ENCODE results near the gene KLHDC7B.

Gene KLHDC7B

DNA sequence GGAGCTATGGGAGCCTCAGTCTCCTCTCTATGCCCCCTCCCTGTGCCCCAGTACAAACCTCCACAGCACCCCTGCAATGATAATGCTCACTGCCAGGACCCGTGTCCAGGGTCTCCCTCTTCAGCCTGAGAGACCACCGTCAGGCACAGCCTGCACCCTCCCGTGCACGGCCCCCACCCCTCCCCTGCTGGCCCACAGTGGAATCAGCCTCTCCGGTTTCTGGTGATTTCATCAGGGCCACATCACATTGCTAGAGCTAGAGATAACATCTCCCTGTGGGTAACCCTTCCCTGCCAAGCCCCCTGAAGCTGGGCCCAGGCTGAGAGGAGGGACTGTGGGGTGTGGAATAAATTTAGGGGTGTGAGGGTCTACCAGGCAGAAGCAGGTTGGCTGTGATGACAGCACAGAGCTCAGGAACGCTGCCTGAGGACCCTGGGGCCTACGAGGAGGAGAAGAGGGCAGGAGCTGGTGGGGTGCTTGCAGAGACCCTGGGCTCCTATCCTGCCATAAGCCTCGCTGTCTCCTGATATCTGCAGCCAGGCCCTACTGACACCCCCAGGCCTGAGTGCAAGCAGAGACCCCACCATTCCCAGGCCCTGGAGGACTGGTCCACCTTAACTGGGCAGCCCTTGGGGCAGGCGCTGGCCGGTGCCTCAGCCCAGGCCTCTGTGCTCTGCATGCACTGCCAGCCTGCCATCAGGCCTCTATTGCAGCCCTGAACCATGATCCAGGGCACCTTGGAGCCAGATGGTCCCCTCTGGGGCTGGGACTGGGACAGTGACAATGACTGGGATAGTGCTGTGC, at the start of gene KLHDC7B:
Gene KLHDC7B, plus strand, starts transcription at position 378 of the 804 bp plus-strand sequence. Its CDS starts 345 bp downstream, at position 723.
- Histone ChIP-seq H3K9me3 (ENCODE audit: control insufficient read depth, insufficient read depth, low read length) (no peaks in the 10 kb centered on the region), H3K4me1 (ENCODE audit: control insufficient read depth, insufficient read depth, low read length) (peaks cover 1% of the 10 kb centered on the region; the same call in 1 of the 2 replicates), H3K27ac (ENCODE audit: low read length) (no peak within 1 kb of the TSS), H3K27me3 (ENCODE audit: control insufficient read depth, insufficient read depth, low read length) (no peaks in the 10 kb centered on the region; the same call in 1 of the 2 replicates), H3K36me3 (ENCODE audit: control insufficient read depth, insufficient read depth, low read length) (no peaks in the 10 kb centered on the region), H3K4me3 (ENCODE audit: low read length) (no peak within 1 kb of the TSS)
- WGBS (ENCODE audit: insufficient coverage, insufficient read length) = no CpG with 5 or more reads among the region's 10 CpGs
- DNase-seq (ENCODE audit: low read depth, low spot score) = no peak

DNA sequence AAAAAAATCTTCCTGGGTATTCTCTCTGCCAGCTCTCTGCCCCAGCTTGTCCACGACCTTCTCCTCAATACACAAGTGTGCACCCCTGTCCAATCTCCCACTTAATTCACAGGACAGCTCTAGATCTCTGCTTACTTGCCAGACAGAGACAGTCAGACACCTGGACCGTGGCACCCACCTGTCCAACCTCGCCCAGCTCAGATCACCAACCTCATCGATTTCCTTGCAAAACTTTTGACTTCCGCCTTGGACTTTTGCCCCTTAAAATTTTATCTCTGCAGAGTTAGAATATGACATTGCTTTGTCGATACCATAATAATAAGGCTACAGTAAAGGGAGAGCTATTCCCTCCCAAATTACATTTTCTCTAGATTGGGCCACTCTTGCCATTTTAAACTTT, 48.6 kb upstream of the KLHDC7B start:
- no peak for DNase-seq (ENCODE audit: low read depth, low spot score)
- Histone ChIP-seq H3K27ac (ENCODE audit: low read length) (no peak overlapping the region), H3K9me3 (ENCODE audit: control insufficient read depth, insufficient read depth, low read length) (no peaks in the 10 kb centered on the region), H3K27me3 (ENCODE audit: control insufficient read depth, insufficient read depth, low read length) (no peaks in the 10 kb centered on the region), H3K4me1 (ENCODE audit: control insufficient read depth, insufficient read depth, low read length) (no peaks in the 10 kb centered on the region), H3K4me3 (ENCODE audit: low read length) (no peak overlapping the region), H3K36me3 (ENCODE audit: control insufficient read depth, insufficient read depth, low read length) (no peaks in the 10 kb centered on the region)
- WGBS (ENCODE audit: insufficient coverage, insufficient read length) = no CpG with 5 or more reads among the region's 6 CpGs

GRCh38 chr22:50498322-50498890, 47.3 kb upstream of the KLHDC7B start:
- Histone ChIP-seq H3K4me3 (ENCODE audit: low read length) (no peak overlapping the region), H3K27ac (ENCODE audit: low read length) (no peak overlapping the region), H3K27me3 (ENCODE audit: control insufficient read depth, insufficient read depth, low read length) (no peaks in the 10 kb centered on the region), H3K36me3 (ENCODE audit: control insufficient read depth, insufficient read depth, low read length) (no peaks in the 10 kb centered on the region), H3K4me1 (ENCODE audit: control insufficient read depth, insufficient read depth, low read length) (no peaks in the 10 kb centered on the region), H3K9me3 (ENCODE audit: control insufficient read depth, insufficient read depth, low read length) (no peaks in the 10 kb centered on the region)
- WGBS (ENCODE audit: insufficient coverage, insufficient read length) = no CpG with 5 or more reads among the region's 13 CpGs
- DNase-seq (ENCODE audit: low read depth, low spot score) = no peak

DNA sequence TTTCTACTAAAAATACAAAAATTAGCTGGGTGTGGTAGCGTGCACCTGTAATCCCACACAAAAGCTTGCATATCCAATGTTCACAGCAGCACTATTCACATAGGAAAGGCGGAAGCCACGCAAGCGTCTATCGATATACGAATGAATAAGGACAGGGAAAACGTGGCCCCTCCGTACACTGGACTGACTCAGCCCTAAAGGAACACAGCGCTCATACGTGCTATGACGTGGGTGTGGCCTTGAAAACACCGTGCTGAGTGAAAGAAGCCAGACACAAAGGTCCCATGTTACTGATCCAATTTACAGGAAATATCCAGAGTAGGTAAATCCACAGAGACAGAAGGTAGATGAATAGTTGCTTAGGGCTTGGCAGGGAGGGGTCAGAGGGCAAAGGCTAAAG, 45.2 kb upstream of the KLHDC7B start:
- H3K27ac ChIP-seq (ENCODE audit: low read length) = no peak overlapping the region
- H3K4me3 ChIP-seq (ENCODE audit: low read length) = no peak overlapping the region
- no peaks in the 10 kb centered on the region for H3K9me3 ChIP-seq (ENCODE audit: control insufficient read depth, insufficient read depth, low read length)
- no peaks in the 10 kb centered on the region for H3K27me3 ChIP-seq (ENCODE audit: control insufficient read depth, insufficient read depth, low read length)
- H3K4me1 ChIP-seq (ENCODE audit: control insufficient read depth, insufficient read depth, low read length) = no peaks in the 10 kb centered on the region
- H3K36me3 ChIP-seq (ENCODE audit: control insufficient read depth, insufficient read depth, low read length) = no peaks in the 10 kb centered on the region; the same call in 1 of the 2 replicates
- DNase-seq (ENCODE audit: low read depth, low spot score) = no peak
- no CpG with 5 or more reads among the region's 12 CpGs for WGBS (ENCODE audit: insufficient coverage, insufficient read length)

DNA sequence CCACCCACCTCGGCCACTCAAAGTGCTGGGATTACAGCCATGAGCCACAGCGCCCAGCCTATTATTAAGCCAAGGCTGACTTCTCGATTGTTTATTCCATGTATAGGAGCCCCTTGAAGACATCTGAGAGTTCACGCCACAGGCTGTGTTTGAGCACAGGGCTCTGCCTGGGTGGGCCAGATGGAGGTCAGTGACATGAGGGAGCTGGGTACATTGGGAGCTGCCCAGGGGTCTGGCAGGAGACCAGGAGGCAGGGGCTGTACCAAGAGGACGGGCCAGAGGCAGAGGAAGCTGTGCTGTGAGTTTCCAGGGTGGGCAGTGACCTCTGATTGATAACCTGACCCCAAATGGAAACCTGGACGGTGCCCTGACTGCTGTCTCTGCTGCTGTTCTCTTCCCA, 43.6 kb upstream of the KLHDC7B start:
- WGBS (ENCODE audit: insufficient coverage, insufficient read length) = no CpG with 5 or more reads among the region's 6 CpGs
- no peak for DNase-seq (ENCODE audit: low read depth, low spot score)

DNA sequence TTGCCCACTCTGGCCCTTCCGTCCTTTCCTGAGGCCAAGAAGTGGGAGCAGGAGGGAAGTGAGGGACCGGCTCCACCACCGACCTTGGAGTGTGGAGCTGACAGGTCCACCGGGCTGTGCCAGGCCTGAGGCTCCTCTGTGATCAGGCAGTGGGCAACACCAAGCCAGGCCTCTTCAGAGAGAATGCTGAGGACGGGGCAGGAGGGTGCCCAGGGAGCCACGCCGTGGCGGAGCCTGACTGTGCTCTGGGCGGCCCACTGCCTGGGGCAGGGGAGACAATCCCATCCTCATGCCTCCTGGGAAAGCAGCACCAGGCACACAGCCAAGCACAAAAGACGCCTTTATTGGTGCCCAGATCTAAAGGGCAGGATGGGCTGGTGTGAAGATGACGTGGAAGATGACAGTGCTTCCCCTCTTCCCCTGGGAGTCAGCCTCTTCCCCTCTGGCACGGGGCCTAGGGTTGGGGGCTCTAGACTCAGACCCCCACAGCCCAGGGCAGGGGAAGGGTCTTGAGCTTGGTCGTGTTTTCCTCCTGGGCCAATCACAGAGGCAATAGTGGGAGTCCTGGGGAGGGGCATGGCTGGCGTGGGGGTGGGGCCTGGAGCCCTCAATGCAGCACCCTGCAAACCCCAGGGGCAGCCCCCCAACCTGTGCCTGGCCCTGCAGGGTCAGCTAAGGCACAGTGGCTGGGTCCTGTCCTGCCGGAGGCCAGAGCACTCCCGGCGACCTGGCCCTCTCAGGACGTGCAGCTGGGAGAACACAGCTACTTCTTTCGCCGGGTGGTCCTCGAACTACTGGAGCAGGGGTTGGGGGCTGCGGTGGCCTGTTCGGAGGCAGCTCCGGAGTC, 42.8 kb upstream of the KLHDC7B start:
- peaks cover 2% of the 10 kb centered on the region for H3K4me1 ChIP-seq (ENCODE audit: control insufficient read depth, insufficient read depth, low read length)
- no peaks in the 10 kb centered on the region for H3K27me3 ChIP-seq (ENCODE audit: control insufficient read depth, insufficient read depth, low read length)
- H3K9me3 ChIP-seq (ENCODE audit: control insufficient read depth, insufficient read depth, low read length) = no peaks in the 10 kb centered on the region
- peaks cover 6% of the 10 kb centered on the region; the same call in 1 of the 2 replicates for H3K36me3 ChIP-seq (ENCODE audit: control insufficient read depth, insufficient read depth, low read length)
- H3K4me3 ChIP-seq (ENCODE audit: low read length) = no peak overlapping the region
- H3K27ac ChIP-seq (ENCODE audit: low read length) = no peak overlapping the region
- no CpG with 5 or more reads among the region's 24 CpGs for WGBS (ENCODE audit: insufficient coverage, insufficient read length)
- DNase-seq (ENCODE audit: low read depth, low spot score) = no peak

More for the DNA sequence above, 43.6 kb upstream of the KLHDC7B start:
- no peak overlapping the region for H3K27ac ChIP-seq (ENCODE audit: low read length)
- peaks cover 2% of the 10 kb centered on the region for H3K4me1 ChIP-seq (ENCODE audit: control insufficient read depth, insufficient read depth, low read length)
- no peak overlapping the region for H3K4me3 ChIP-seq (ENCODE audit: low read length)
- no peaks in the 10 kb centered on the region for H3K9me3 ChIP-seq (ENCODE audit: control insufficient read depth, insufficient read depth, low read length)
- peaks cover 6% of the 10 kb centered on the region; the same call in 1 of the 2 replicates for H3K36me3 ChIP-seq (ENCODE audit: control insufficient read depth, insufficient read depth, low read length)
- no peaks in the 10 kb centered on the region for H3K27me3 ChIP-seq (ENCODE audit: control insufficient read depth, insufficient read depth, low read length)

DNA sequence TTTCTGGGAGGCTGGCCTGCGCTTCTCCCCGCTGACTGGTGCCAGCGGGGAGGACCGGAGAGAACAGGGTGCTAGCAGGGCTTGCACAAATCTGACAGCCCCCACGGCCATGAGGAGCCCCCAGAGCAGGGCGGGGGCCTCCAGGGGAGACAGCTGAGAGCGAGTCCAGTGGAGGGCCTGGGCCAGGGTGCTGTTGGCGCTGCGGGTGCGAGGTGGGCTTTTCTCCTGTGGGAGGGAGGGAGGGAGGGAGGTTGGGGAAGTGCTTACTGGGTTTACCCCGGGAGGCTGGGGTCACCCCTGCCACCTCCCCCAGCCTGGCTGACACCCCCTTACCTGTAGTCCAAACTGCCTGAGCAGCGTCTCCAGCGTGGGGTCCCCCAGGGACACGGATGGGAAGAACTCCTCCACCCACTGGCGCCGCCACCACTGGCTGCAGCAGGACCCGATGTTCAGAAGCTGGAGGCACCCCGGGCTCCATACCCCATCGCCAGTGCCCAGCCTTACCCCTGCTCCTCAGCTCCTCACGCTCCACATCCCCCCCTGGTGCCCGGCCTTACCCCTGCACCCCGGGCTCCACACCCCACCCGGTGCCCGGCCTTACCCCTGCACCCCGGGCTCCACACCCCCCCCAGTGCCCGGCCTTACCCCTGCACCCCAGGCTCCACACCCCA, 42.1 kb upstream of the KLHDC7B start:
- no peak for DNase-seq (ENCODE audit: low read depth, low spot score)
- Histone ChIP-seq H3K27me3 (ENCODE audit: control insufficient read depth, insufficient read depth, low read length) (no peaks in the 10 kb centered on the region), H3K9me3 (ENCODE audit: control insufficient read depth, insufficient read depth, low read length) (no peaks in the 10 kb centered on the region), H3K4me3 (ENCODE audit: low read length) (no peak overlapping the region), H3K27ac (ENCODE audit: low read length) (no peak overlapping the region), H3K36me3 (ENCODE audit: control insufficient read depth, insufficient read depth, low read length) (peaks cover 6% of the 10 kb centered on the region; the same call in 1 of the 2 replicates), H3K4me1 (ENCODE audit: control insufficient read depth, insufficient read depth, low read length) (peaks cover 2% of the 10 kb centered on the region)
- WGBS (ENCODE audit: insufficient coverage, insufficient read length) = no CpG with 5 or more reads among the region's 26 CpGs

DNA sequence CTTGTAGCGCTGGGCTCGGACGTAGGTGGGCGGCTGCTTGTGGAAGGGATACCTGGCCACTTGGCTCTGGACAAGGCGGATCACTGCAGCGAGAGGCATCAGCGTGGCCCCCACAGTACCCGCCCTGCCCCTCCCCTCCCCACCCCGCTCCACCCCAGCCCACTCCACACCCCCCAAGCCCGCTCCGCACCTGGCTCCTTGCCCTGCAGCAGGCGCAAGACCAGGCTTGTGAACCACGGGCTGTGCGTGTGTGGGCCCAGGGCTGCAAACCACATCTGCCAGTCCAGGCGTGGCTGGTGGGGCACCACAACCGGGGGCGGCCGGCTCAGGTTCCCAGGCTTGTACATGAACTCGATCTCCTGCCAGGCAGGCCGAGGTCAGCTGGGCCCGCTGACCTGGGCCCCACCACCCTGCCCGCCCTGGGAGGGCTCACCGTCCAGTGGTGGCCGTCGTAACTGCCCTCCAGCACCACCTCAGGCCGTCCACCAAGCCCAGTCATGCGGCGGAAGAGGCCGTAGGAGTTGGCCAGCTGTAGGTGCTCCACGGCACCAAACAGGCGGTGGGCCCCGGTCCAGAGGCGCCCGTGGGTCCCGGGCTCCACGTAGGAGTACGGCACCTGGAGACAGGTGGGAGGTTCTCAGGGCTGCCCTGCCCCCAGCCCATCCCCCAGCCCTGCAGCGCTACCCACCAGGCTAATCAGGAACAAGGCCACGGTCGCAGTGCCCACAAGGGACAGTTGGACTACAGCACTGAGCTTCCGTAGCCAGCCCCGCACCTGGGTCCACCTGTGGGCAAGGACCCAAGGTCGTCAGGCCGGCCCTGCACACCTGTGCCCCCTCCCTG, 41.1 kb upstream of the KLHDC7B start:
- H3K4me3 ChIP-seq (ENCODE audit: low read length) = no peak overlapping the region
- no CpG with 5 or more reads among the region's 44 CpGs for WGBS (ENCODE audit: insufficient coverage, insufficient read length)
- H3K4me1 ChIP-seq (ENCODE audit: control insufficient read depth, insufficient read depth, low read length) = peaks cover 4% of the 10 kb centered on the region
- no peaks in the 10 kb centered on the region for H3K27me3 ChIP-seq (ENCODE audit: control insufficient read depth, insufficient read depth, low read length)
- peaks cover 6% of the 10 kb centered on the region; the same call in 1 of the 2 replicates for H3K36me3 ChIP-seq (ENCODE audit: control insufficient read depth, insufficient read depth, low read length)
- H3K9me3 ChIP-seq (ENCODE audit: control insufficient read depth, insufficient read depth, low read length) = no peaks in the 10 kb centered on the region
- DNase-seq (ENCODE audit: low read depth, low spot score) = no peak
- H3K27ac ChIP-seq (ENCODE audit: low read length) = no peak overlapping the region

DNA sequence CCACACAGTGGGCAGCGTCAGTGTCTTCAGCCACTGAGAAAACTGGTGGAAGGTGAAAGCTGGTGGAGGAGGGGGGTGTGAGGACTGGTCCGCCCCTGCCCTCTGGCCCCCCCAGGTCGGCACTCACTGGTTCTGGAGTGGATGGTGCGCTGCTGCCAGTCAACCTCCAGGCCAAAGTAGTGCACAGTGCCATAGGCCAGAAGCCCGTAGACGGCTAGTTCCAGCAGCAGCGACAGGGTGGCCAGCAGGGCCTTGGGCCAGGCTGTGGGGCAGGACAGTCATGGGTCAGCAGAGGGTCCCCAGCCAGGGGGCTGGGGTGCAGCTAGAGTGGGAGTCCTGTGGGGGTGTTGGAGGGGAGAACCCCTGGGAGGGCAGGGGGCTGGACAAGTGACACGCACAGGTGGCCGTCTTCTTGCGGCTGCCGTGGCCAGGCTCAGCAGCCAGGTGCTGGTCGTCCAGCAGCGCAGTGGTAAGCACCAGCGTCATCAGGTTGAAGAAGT, 40.4 kb upstream of the KLHDC7B start:
- no CpG with 5 or more reads among the region's 14 CpGs for WGBS (ENCODE audit: insufficient coverage, insufficient read length)
- no peak overlapping the region for H3K27ac ChIP-seq (ENCODE audit: low read length)
- no peak for DNase-seq (ENCODE audit: low read depth, low spot score)
- no peaks in the 10 kb centered on the region for H3K27me3 ChIP-seq (ENCODE audit: control insufficient read depth, insufficient read depth, low read length)
- peaks cover 6% of the 10 kb centered on the region; the same call in 1 of the 2 replicates for H3K36me3 ChIP-seq (ENCODE audit: control insufficient read depth, insufficient read depth, low read length)
- H3K4me1 ChIP-seq (ENCODE audit: control insufficient read depth, insufficient read depth, low read length) = peaks cover 4% of the 10 kb centered on the region
- H3K9me3 ChIP-seq (ENCODE audit: control insufficient read depth, insufficient read depth, low read length) = no peaks in the 10 kb centered on the region
- no peak overlapping the region for H3K4me3 ChIP-seq (ENCODE audit: low read length)
